MCF 10A (cell line): ENCODE results near the gene RNF112. TPM values are rescaled to one million over a fixed set of nuclear protein-coding genes. Genes with fewer than 3 reads are reported as not detected.
"Not testable (repeated sequence)": the region's sequence is repeated elsewhere in the genome, so short reads cannot be mapped to it uniquely, and the experiment has no call there.

Experiments used
- BruUV-seq: library from RNA; stranded (reverse); fragments of 400-500 nt; replicated peaks from 2 replicates; lab custom pipeline; 2021; lab: Mats Ljungman, UMichigan
- CTCF ChIA-PET: fragments of 300-600 bp; sonication (Branson Sonifier 250); formaldehyde crosslinking; extraction: SDS; loops from one replicate; lab custom pipeline; 2021; ENCODE audit warnings: antibody characterized with exemption, inconsistent platforms; lab: Yijun Ruan, JAX
- POLR2A ChIA-PET: fragments of 300-600, 350-650 bp; sonication (Branson Sonifier 250); formaldehyde crosslinking; extraction: SDS; loops from one replicate; lab custom pipeline; 2020; ENCODE audit warnings: antibody characterized with exemption, inconsistent platforms; lab: Yijun Ruan, JAX
- DNase-seq: peaks from one replicate; pipeline ENCODE4 v3.0.0-alpha.2; 2018; ENCODE audit not compliant: unreplicated experiment
- H3K27ac Mint-ChIP-seq: one replicate; pipeline ENCODE4 v1.8.0; 2022; ENCODE audit warnings: mild to moderate bottlenecking, low read depth, mixed read lengths; ENCODE audit not compliant: unreplicated experiment
- H3K27me3 Mint-ChIP-seq: one replicate; pipeline ENCODE4 v1.8.0; 2022; ENCODE audit warnings: mixed read lengths; ENCODE audit not compliant: insufficient read depth, unreplicated experiment
- H3K36me3 Mint-ChIP-seq: one replicate; pipeline ENCODE4 v1.8.0; 2022; ENCODE audit warnings: mild to moderate bottlenecking, moderate library complexity, mixed read lengths; ENCODE audit not compliant: insufficient read depth, unreplicated experiment
- H3K4me1 Mint-ChIP-seq: one replicate; pipeline ENCODE4 v1.8.0; 2022; ENCODE audit warnings: mixed read lengths; ENCODE audit not compliant: insufficient read depth, unreplicated experiment
- H3K4me3 Mint-ChIP-seq: one replicate; pipeline ENCODE4 v1.8.0; 2022; ENCODE audit warnings: mild to moderate bottlenecking, moderate library complexity, mixed read lengths; ENCODE audit not compliant: unreplicated experiment
- H3K9me3 Mint-ChIP-seq: one replicate; pipeline ENCODE4 v1.8.0; 2022; ENCODE audit warnings: mixed read lengths; ENCODE audit not compliant: unreplicated experiment
- CTCF ChIP-seq: fragments of 200-600 bp; IDR thresholded peaks from one replicate; pipeline ENCODE4 v1.8.0; 2022; ENCODE audit warnings: antibody characterized with exemption, mild to moderate bottlenecking; ENCODE audit not compliant: unreplicated experiment
- intact Hi-C: fragments of 100-400 bp; cut with micrococcal nuclease; formaldehyde crosslinking; loops from 2 replicates; pipeline ENCODE4 v1.14.1; 2022
- total RNA-seq: library from RNA; stranded (reverse); gene quantifications from 2 replicates; pipeline ENCODE4 v1.2.3, GENCODE V29; 2022

The RNF112 gene
- total RNA-seq, 1 experiment from 2014 or later: not detected

GRCh38 chr17:19456016-19456927, 45.2 kb downstream of the RNF112 start:
- no peaks in the 10 kb centered on the region for H3K4me1 Mint-ChIP-seq

GRCh38 chr17:19457046-19457445, 46.0 kb downstream of the RNF112 start:
- no peak for TF ChIP-seq CTCF
- BruUV-seq: no TSS peak
- Mint-ChIP-seq H3K27ac (no peak overlapping the region), H3K36me3 (no peaks in the 10 kb centered on the region), H3K4me1 (no peaks in the 10 kb centered on the region), H3K27me3 (peaks cover 18% of the 10 kb centered on the region), H3K4me3 (no peak overlapping the region), H3K9me3 (no peaks in the 10 kb centered on the region)
- DNase-seq: no peak
- intact Hi-C loops: no loop called here
- CTCF ChIA-PET: no interaction called here
- POLR2A ChIA-PET: no interaction called here

More at GRCh38 chr17:19456016-19456927, 45.2 kb downstream of the RNF112 start:
- TF ChIP-seq CTCF: no peak
- no peak for DNase-seq
- H3K36me3 Mint-ChIP-seq: no peaks in the 10 kb centered on the region
- no TSS peak for BruUV-seq
- no peak overlapping the region for H3K27ac Mint-ChIP-seq
- ChIA-PET CTCF (interaction anchor here (2.0 kb wide), 1 partner anchor 9 kb away, joined by 5 read pairs; no protein-coding TSS in a partner anchor), POLR2A (interaction anchor here (0.7 to 0.8 kb wide), 2 partner anchors 9 to 79 kb away, joined by 3 read pairs; no protein-coding TSS in a partner anchor)
- H3K27me3 Mint-ChIP-seq: peaks cover 18% of the 10 kb centered on the region
- no peak overlapping the region for H3K4me3 Mint-ChIP-seq
- no peaks in the 10 kb centered on the region for H3K9me3 Mint-ChIP-seq
- intact Hi-C loops: no loop called here

GRCh38 chr17:19457830-19458271, 46.8 kb downstream of the RNF112 start:
- POLR2A ChIA-PET: no interaction called here
- no peaks in the 10 kb centered on the region for H3K36me3 Mint-ChIP-seq
- CTCF ChIA-PET: no interaction called here
- no peaks in the 10 kb centered on the region for H3K4me1 Mint-ChIP-seq
- no peaks in the 10 kb centered on the region for H3K9me3 Mint-ChIP-seq
- DNase-seq: no peak
- BruUV-seq: no TSS peak
- H3K4me3 Mint-ChIP-seq: no peak overlapping the region
- peaks cover 18% of the 10 kb centered on the region for H3K27me3 Mint-ChIP-seq
- no peak for TF ChIP-seq CTCF
- no peak overlapping the region for H3K27ac Mint-ChIP-seq
- intact Hi-C loops: no loop called here

GRCh38 chr17:19458481-19458880, 47.4 kb downstream of the RNF112 start:
- H3K4me1 Mint-ChIP-seq, POLR2A ChIA-PET, H3K9me3 Mint-ChIP-seq, intact Hi-C loops, H3K27ac Mint-ChIP-seq, BruUV-seq, DNase-seq, H3K4me3 Mint-ChIP-seq, H3K36me3 Mint-ChIP-seq: not testable (repeated sequence)
- CTCF ChIA-PET: interaction anchor here (0.7 kb wide), 1 partner anchor 25 kb away, joined by 3 read pairs; no protein-coding TSS in a partner anchor
- H3K27me3 Mint-ChIP-seq: peaks cover 18% of the 10 kb centered on the region

- H3K36me3 Mint-ChIP-seq, BruUV-seq, DNase-seq, H3K27ac Mint-ChIP-seq, H3K9me3 Mint-ChIP-seq, intact Hi-C loops, POLR2A ChIA-PET, H3K4me1 Mint-ChIP-seq, H3K4me3 Mint-ChIP-seq: not testable (repeated sequence)
- CTCF ChIA-PET: interaction anchor here (0.5 to 0.7 kb wide), 2 partner anchors 12 to 24 kb away, joined by 3 read pairs; no protein-coding TSS in a partner anchor
- peaks cover 18% of the 10 kb centered on the region for H3K27me3 Mint-ChIP-seq
Observed at GRCh38 chr17:19459018-19459655, 48.1 kb downstream of the RNF112 start.
